ENCODE results near the gene ARHGAP24.
"Not testable (repeated sequence)": the region's sequence is repeated elsewhere in the genome, so short reads cannot be mapped to it uniquely, and the experiment has no call there.

Gene ARHGAP24

GRCh38 chr4:86015412-86016350 is 540.7 kb downstream of the ARHGAP24 start:
- DNase-seq (ENCODE audit: low spot score), result no peak

DNA sequence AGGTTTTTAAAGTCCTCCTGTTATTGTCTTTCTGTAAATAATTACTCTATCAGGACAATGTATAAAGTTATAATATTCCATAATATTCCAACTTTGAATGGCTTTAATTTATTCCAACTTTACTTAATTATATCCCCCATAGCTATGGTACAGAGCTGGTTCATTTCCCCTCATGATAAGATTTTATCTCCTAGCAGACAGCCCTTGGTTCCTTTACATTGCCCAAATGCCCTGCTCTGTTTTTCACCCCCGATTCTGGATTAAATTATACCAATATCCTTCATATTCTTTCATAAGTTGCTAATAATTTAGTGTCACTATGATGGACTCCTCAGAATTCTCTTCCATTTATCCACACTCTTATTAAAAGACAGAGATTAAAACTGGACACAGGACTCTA is 544.4 kb downstream of the ARHGAP24 start:
- no peak for DNase-seq (ENCODE audit: low spot score)

DNA sequence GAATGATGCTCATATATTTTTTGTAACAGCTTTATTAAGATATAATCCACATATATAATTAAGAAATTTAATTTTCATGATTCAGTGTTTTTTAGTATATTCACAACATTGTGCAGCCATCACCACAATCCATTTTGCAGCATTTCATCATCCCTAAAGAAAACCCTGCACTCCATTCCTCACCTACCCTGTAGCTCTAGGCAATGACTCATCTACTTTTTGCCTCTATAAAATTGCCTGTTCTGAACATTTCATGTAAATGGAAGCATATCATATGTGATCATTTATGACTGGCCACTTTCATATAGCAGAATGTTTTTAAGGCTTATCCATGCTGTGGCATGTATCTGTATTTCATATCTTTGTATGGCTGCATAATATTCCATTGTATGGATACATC is 545.0 kb downstream of the ARHGAP24 start:
- no peak for DNase-seq (ENCODE audit: low spot score)

DNA sequence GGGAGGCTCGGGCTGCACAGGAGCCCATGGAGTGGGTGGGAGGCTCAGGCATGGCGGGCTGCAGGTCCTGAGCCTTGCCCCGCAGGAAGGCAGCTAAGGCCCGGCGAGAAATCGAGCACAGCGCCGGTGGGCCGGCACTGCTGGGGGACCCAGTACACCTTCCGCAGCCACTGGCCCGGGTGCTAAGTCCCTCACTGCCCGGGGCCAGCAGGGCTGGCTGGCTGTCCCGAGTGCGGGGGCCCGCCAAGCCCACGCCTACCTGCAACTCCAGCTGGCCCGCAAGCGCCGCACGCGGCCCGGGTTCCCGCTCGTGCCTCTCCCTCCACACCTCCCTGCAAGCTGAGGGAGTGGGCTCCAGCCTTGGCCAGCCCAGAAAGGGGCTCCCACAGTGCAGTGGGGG is 546.7 kb downstream of the ARHGAP24 start:
- not testable (repeated sequence) for DNase-seq (ENCODE audit: low spot score)

GRCh38 chr4:86026720-86027119 is 551.8 kb downstream of the ARHGAP24 start:
- no peak for DNase-seq (ENCODE audit: low spot score)

DNA sequence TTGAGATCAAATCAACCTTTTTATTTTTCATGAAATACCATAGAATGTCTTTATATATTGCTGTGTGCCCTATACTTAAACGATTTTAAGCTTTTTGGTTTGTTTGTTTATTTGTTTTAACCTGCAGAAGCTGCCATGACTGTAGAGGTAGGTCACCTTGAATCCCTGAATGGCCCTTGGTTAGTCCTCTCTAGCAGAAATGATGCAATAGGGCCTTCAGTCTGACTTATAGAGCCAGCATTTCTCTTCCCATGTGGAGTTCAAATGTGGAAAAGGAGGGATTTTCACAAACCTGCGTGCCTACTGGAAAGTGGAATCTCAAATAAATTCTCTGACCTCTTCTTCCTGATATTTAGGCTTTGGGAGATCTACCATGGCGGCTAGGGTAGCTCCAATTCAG is 557.0 kb downstream of the ARHGAP24 start:
- no peak for DNase-seq (ENCODE audit: low spot score)

DNA sequence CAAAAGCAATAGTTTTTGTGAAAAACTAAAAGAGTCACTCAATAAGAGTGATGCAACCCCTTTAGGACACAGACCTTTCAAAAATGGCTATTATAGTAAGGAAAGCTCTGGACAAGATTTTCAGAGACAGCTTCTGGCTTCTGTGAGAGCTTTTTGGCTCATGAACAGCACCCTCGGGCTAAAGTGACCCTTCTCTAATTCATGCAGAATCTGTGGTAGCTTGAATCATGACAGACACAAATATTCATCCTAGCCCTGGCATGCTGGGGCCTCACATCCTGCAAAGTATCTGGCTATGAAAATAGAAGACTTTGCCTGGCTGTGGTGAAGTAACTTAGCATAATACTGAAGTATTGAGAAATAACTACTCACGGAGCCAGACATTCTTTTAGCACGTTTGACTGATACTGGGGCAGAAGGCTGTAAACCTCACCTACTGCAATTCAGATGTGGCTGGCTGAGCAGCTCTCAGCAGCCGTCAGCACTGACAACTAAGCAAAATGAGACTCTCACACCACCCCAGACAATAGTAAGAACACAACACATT is 557.6 kb downstream of the ARHGAP24 start:
- DNase-seq (ENCODE audit: low spot score), result peak; percentile 40

- DNase-seq (ENCODE audit: low spot score), result peak; percentile 51
Observed at GRCh38 chr4:86033171-86033570, 558.2 kb downstream of the ARHGAP24 start.

- no peak for DNase-seq (ENCODE audit: low spot score)
Observed at GRCh38 chr4:86034616-86035015, 559.7 kb downstream of the ARHGAP24 start.

- no peak for DNase-seq (ENCODE audit: low spot score)
Observed at GRCh38 chr4:86035688-86036087, 560.7 kb downstream of the ARHGAP24 start.

- no peak for DNase-seq (ENCODE audit: low spot score)
Observed at GRCh38 chr4:86036736-86037135, 561.8 kb downstream of the ARHGAP24 start.

DNA sequence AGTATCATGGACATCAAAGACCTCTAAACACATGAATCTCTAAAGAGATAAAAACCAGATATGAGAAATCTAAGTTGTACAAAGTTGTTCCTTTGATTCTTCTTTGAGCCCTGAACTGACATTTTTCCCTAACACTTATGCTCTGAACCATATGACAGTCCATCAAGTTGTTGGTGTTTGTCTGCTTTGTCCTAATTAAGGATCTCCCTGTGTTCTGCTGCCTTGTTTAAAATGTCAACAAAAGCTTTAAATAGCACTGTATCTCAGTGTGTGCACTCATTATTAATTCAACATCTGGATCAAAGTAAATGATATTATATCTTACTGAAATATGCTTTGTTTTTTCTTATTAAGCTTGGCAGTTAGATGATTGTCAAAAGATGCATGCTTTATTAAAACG is 563.1 kb downstream of the ARHGAP24 start:
- DNase-seq (ENCODE audit: low spot score), result no peak

DNA sequence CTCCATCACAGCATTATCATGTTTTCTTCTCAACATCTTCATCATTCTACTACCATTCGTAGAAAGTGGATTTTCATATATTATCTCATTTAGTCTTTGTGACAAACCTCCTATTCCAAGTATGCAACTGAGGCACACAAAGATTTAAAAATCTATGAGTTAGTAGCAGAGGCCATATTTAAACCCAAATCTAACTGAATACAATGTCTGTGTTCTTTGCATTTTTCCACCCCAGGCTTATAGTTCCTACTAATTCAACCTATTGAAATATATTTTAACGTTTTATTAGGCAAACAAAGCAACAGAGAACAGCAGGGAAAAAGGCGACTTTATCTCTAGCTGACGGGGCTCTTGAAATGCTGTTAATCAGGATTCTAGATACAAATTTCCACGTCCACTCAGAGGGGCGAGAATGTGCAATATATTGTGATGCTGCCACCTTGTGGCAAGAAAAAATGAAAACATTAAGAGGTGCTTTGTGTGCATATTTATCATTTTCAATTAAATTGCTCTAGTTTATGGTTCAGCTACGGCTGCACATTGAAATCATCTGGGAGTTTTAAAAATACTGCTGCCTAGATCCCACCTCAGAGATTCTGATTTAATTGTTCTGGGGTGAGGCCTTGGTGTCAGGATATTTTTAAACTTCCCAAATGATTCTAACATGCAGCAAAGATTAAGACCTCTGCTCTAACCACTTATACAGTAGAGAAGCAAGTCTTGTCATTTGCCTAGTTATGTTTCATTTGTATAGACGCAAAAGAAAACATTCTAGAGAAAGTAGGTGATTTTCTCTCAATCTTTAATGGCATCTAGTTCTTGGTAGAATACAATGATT is 569.0 kb downstream of the ARHGAP24 start:
- peak; percentile 70 for DNase-seq (ENCODE audit: low spot score)

DNA sequence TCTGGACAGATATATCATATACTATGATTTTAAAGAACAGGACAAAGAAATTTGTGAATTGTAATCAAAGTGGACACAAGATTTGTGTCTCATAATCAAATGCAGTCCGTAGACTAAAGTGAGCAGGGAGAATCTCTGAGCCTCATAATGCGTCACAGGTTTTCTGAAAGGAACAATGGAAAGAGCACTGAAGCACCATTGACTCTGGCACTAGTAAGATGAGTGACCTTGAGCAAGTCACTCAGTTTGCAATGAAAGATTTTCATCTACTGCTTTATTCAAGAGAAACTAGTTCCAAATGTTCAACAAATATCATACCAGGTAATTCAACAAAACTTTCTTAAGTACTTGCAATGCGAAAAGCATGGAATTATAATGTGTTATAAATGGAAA is 569.6 kb downstream of the ARHGAP24 start:
- DNase-seq (ENCODE audit: low spot score), result no peak

GRCh38 chr4:86048426-86048825 is 573.5 kb downstream of the ARHGAP24 start:
- DNase-seq (ENCODE audit: low spot score), result no peak

DNA sequence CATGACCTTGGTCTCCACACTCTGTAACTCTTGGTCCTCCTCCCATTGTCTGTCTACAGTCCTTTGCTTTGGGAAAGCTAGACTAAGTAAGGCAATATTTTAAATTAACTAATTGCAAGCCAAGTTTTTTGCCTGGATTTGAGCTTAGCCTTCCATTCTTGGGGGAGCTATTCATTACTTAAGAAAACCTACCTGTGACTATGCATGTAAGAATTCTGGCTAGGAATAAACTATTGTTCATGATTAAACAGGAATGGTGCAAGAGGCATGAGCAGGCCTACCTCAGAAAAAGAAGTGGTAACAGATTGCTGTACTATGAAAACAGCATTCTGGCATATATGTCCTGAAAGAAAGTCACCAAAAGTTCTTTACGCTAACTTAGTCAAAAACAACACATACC is 575.5 kb downstream of the ARHGAP24 start:
- no peak for DNase-seq (ENCODE audit: low spot score)

All from Ammon's horn (tissue), 1 donor.